GM12878 (cell line): ENCODE data around the gene L3MBTL1. TPM values are rescaled to one million over a fixed set of nuclear protein-coding genes. Genes with fewer than 3 reads are reported as not detected.

ENCODE experiments used
- EZH2 ChIP-seq: IDR thresholded peaks from 2 replicates; pipeline ENCODE4 v1.6.1; 2012; ENCODE audit warnings: low read depth, mild to moderate bottlenecking, control low read depth, inconsistent platforms, low read length, borderline replicate concordance; ENCODE audit not compliant: control insufficient read depth
- MYB ChIP-seq: fragments of 150-350 bp; IDR thresholded peaks from 2 replicates; pipeline ENCODE4 v1.6.1; 2014; ENCODE audit warnings: mild to moderate bottlenecking, low read depth, low read length, borderline replicate concordance
- NFIC ChIP-seq: IDR thresholded peaks from 2 replicates; pipeline ENCODE4 v1.6.1; 2012; ENCODE audit warnings: low read depth, mild to moderate bottlenecking, inconsistent platforms, low read length, moderate library complexity
- NR2C1 ChIP-seq: fragments of 450-650 bp; IDR thresholded peaks from 2 replicates; pipeline ENCODE4 v1.6.1; 2017; ENCODE audit warnings: antibody characterized with exemption, mild to moderate bottlenecking, moderate library complexity
- PAX8 ChIP-seq: fragments of 450-650 bp; IDR thresholded peaks from 2 replicates; pipeline ENCODE4 v1.6.1; 2017; ENCODE audit warnings: mild to moderate bottlenecking, moderate library complexity
- RAD21 ChIP-seq: IDR thresholded peaks from 2 replicates; pipeline ENCODE4 v1.6.1; 2011; ENCODE audit warnings: mild to moderate bottlenecking, low read depth, low read length, moderate library complexity; ENCODE audit not compliant: insufficient read depth
- SRF ChIP-seq, 2 experiments: IDR thresholded peaks; 2 replicates each; pipeline ENCODE4 v1.6.1; 2011; ENCODE audit warnings: low read depth in 2 of 2, low read length in 2 of 2, mild to moderate bottlenecking in 1 of 2, moderate library complexity in 1 of 2
- SUPT20H ChIP-seq: IDR thresholded peaks from 2 replicates; pipeline ENCODE4 v1.6.1; 2011; ENCODE audit warnings: low read depth, mild to moderate bottlenecking, low read length, moderate library complexity, borderline replicate concordance; ENCODE audit not compliant: control insufficient read depth
- ZNF384 ChIP-seq: IDR thresholded peaks from 2 replicates; pipeline ENCODE4 v1.6.1; 2012; ENCODE audit warnings: low read depth, mild to moderate bottlenecking, low read length, improper control_type of control experiment, borderline replicate concordance
- polyA plus RNA-seq, 11 experiments: library from polyadenylated mRNA; depleted of rRNA in 4 of 11; unstranded in 6 of 11; stranded (reverse) in 5 of 11; fragments of >200 nt; fragmentation: Nextera tagmentation in 4 of 11; fragmentation: Illumina TruSeq in 1 of 11; extraction: Ambion mirVana in 4 of 11; extraction: Trizol in 1 of 11; gene quantifications; 1 replicate in 1 of 11; 2 replicates in 10 of 11; pipeline versions ENCODE4 v1.2.1 to v1.2.3, GENCODE V29; 2011 to 2016; ENCODE audit warnings: inconsistent platforms in 2 of 11, missing spikeins in 2 of 11, low read depth in 1 of 11
- total RNA-seq, 4 experiments: library from RNA; depleted of rRNA in 3 of 4; stranded (reverse); fragments of >200 nt in 3 of 4; fragmentation: Illumina TruSeq in 1 of 4; extraction: Trizol in 1 of 4; gene quantifications; 2 replicates each; pipeline versions ENCODE4 v1.2.1 to v1.2.3, GENCODE V29; 2013 to 2021
- TF ChIP-seq, protein P1 (sequence below): fragments of 450-650 bp; formaldehyde crosslinking; IDR thresholded peaks from 2 replicates; pipeline ENCODE4 v1.4.0; 2020; ENCODE audit warnings: mild to moderate bottlenecking, moderate library complexity
- TF ChIP-seq, protein P2 (sequence below): fragments of 450-650 bp; IDR thresholded peaks from 2 replicates; pipeline ENCODE4 v1.6.1; 2014; ENCODE audit warnings: mild to moderate bottlenecking
- TF ChIP-seq, protein P3 (sequence below): fragments of 150-350 bp; IDR thresholded peaks from 2 replicates; pipeline ENCODE4 v1.6.1; 2014; ENCODE audit warnings: mild to moderate bottlenecking, low read depth, low read length
- TF ChIP-seq, protein P4 (sequence below): IDR thresholded peaks from 2 replicates; pipeline ENCODE4 v1.6.1; 2012; ENCODE audit warnings: mild to moderate bottlenecking, low read depth, low read length

L3MBTL1 gene
- total and polyA plus RNA-seq, 10 of the 15 experiments (the other 5 are each of a cell fraction or from before 2014, with no cell fraction given) = 0.56 to 6.6 (median 3.9) TPM

DNA sequence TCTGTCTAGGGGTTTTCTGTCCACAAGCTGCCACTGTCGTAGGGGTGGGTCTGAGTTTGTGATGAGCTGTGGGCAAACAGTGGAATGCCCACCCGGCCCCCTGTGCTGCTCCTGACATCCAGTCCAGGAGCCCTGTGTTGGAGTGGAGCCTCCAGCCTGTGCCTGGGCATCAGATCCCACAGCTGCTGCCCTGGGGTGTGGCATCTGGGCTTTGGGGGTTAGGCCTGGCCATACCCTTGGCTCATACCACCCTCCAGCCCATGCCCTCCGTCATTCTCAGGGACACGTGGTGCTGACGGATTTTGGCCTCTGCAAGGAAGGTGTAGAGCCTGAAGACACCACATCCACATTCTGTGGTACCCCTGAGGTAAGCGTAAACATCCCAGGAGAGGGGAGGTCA lies 64.3 kb downstream of the L3MBTL1 start (continued):
- TF ChIP-seq SRF (IDR thresholded peaks at IDR 0.05; ENCODE audit: low read depth in 2 of 2, low read length in 2 of 2) = no peak
- no peak for TF ChIP-seq PAX8
- no peak for TF ChIP-seq EZH2
- TF ChIP-seq, protein P1, sequence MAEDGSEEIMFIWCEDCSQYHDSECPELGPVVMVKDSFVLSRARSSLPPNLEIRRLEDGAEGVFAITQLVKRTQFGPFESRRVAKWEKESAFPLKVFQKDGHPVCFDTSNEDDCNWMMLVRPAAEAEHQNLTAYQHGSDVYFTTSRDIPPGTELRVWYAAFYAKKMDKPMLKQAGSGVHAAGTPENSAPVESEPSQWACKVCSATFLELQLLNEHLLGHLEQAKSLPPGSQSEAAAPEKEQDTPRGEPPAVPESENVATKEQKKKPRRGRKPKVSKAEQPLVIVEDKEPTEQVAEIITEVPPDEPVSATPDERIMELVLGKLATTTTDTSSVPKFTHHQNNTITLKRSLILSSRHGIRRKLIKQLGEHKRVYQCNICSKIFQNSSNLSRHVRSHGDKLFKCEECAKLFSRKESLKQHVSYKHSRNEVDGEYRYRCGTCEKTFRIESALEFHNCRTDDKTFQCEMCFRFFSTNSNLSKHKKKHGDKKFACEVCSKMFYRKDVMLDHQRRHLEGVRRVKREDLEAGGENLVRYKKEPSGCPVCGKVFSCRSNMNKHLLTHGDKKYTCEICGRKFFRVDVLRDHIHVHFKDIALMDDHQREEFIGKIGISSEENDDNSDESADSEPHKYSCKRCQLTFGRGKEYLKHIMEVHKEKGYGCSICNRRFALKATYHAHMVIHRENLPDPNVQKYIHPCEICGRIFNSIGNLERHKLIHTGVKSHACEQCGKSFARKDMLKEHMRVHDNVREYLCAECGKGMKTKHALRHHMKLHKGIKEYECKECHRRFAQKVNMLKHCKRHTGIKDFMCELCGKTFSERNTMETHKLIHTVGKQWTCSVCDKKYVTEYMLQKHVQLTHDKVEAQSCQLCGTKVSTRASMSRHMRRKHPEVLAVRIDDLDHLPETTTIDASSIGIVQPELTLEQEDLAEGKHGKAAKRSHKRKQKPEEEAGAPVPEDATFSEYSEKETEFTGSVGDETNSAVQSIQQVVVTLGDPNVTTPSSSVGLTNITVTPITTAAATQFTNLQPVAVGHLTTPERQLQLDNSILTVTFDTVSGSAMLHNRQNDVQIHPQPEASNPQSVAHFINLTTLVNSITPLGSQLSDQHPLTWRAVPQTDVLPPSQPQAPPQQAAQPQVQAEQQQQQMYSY (CRISPR knock-in tag) = no peak
- TF ChIP-seq RAD21 = no peak
- no peak for TF ChIP-seq NR2C1
- TF ChIP-seq, protein P2, sequence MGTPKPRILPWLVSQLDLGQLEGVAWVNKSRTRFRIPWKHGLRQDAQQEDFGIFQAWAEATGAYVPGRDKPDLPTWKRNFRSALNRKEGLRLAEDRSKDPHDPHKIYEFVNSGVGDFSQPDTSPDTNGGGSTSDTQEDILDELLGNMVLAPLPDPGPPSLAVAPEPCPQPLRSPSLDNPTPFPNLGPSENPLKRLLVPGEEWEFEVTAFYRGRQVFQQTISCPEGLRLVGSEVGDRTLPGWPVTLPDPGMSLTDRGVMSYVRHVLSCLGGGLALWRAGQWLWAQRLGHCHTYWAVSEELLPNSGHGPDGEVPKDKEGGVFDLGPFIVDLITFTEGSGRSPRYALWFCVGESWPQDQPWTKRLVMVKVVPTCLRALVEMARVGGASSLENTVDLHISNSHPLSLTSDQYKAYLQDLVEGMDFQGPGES = no peak
- TF ChIP-seq NFIC = no peak
- no peak for TF ChIP-seq ZNF384
- TF ChIP-seq, protein P3, sequence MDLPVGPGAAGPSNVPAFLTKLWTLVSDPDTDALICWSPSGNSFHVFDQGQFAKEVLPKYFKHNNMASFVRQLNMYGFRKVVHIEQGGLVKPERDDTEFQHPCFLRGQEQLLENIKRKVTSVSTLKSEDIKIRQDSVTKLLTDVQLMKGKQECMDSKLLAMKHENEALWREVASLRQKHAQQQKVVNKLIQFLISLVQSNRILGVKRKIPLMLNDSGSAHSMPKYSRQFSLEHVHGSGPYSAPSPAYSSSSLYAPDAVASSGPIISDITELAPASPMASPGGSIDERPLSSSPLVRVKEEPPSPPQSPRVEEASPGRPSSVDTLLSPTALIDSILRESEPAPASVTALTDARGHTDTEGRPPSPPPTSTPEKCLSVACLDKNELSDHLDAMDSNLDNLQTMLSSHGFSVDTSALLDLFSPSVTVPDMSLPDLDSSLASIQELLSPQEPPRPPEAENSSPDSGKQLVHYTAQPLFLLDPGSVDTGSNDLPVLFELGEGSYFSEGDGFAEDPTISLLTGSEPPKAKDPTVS = no peak
- no peak for TF ChIP-seq SUPT20H
- TF ChIP-seq, protein P4, sequence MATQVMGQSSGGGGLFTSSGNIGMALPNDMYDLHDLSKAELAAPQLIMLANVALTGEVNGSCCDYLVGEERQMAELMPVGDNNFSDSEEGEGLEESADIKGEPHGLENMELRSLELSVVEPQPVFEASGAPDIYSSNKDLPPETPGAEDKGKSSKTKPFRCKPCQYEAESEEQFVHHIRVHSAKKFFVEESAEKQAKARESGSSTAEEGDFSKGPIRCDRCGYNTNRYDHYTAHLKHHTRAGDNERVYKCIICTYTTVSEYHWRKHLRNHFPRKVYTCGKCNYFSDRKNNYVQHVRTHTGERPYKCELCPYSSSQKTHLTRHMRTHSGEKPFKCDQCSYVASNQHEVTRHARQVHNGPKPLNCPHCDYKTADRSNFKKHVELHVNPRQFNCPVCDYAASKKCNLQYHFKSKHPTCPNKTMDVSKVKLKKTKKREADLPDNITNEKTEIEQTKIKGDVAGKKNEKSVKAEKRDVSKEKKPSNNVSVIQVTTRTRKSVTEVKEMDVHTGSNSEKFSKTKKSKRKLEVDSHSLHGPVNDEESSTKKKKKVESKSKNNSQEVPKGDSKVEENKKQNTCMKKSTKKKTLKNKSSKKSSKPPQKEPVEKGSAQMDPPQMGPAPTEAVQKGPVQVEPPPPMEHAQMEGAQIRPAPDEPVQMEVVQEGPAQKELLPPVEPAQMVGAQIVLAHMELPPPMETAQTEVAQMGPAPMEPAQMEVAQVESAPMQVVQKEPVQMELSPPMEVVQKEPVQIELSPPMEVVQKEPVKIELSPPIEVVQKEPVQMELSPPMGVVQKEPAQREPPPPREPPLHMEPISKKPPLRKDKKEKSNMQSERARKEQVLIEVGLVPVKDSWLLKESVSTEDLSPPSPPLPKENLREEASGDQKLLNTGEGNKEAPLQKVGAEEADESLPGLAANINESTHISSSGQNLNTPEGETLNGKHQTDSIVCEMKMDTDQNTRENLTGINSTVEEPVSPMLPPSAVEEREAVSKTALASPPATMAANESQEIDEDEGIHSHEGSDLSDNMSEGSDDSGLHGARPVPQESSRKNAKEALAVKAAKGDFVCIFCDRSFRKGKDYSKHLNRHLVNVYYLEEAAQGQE = no peak
- no peak for TF ChIP-seq MYB
